H7 (cell line): ENCODE results near the gene IPO11. TPM values are rescaled to one million over a fixed set of nuclear protein-coding genes. Genes with fewer than 3 reads are reported as not detected.

Source experiments
- DNase-seq: peaks from one replicate; pipeline ENCODE4 v3.0.0; 2012
- H3K27me3 ChIP-seq: 2 replicates; pipeline ENCODE4 v1.6.0; 2011; ENCODE audit warnings: mild to moderate bottlenecking, low read length; ENCODE audit not compliant: control insufficient read depth, insufficient read depth
- H3K36me3 ChIP-seq: replicated peaks from 2 replicates; pipeline ENCODE4 v1.5.1; 2011; ENCODE audit warnings: low read length; ENCODE audit not compliant: control insufficient read depth, insufficient read depth
- H3K4me3 ChIP-seq: 2 replicates; pipeline ENCODE4 v1.5.1; 2011; ENCODE audit warnings: low read depth, mild to moderate bottlenecking, control low read depth, low read length, moderate library complexity; ENCODE audit not compliant: insufficient read depth
- total RNA-seq: library from RNA; depleted of rRNA; stranded (reverse); fragments of >200 nt; shearing (Covaris generic); gene quantifications from 2 replicates; pipeline ENCODE4 v1.2.3, GENCODE V29; 2014

IPO11 gene
- total RNA-seq, 1 experiment from 2014 or later = 32.9 TPM

GRCh38 chr5:62627121-62627520, 214.6 kb downstream of the IPO11 start:
- Histone ChIP-seq H3K36me3 (no peaks in the 10 kb centered on the region), H3K4me3 (no peak overlapping the region), H3K27me3 (no peaks in the 10 kb centered on the region)
- DNase-seq = no peak

GRCh38 chr5:62627901-62628300, 215.3 kb downstream of the IPO11 start:
- no peaks in the 10 kb centered on the region for H3K36me3 ChIP-seq
- no peaks in the 10 kb centered on the region for H3K27me3 ChIP-seq
- DNase-seq = no peak
- no peak overlapping the region for H3K4me3 ChIP-seq

- no peak for DNase-seq
- H3K4me3 ChIP-seq = no peak overlapping the region
- H3K36me3 ChIP-seq = no peaks in the 10 kb centered on the region
- no peaks in the 10 kb centered on the region for H3K27me3 ChIP-seq
These were observed 219.5 kb downstream of the IPO11 start for GRCh38 chr5:62631909-62632580.

- Histone ChIP-seq H3K4me3 (no peak overlapping the region), H3K27me3 (no peaks in the 10 kb centered on the region), H3K36me3 (no peaks in the 10 kb centered on the region)
- DNase-seq = no peak
These were observed 220.7 kb downstream of the IPO11 start for GRCh38 chr5:62633243-62633642.

GRCh38 chr5:62640446-62640845, 227.9 kb downstream of the IPO11 start:
- no peak for DNase-seq
- no peaks in the 10 kb centered on the region; the same call in 1 of the 2 replicates for H3K36me3 ChIP-seq
- no peak overlapping the region for H3K4me3 ChIP-seq

GRCh38 chr5:62642468-62642867, 229.9 kb downstream of the IPO11 start:
- Histone ChIP-seq H3K4me3 (no peak overlapping the region), H3K36me3 (no peaks in the 10 kb centered on the region; the same call in 1 of the 2 replicates), H3K27me3 (no peaks in the 10 kb centered on the region)
- DNase-seq = no peak

More at GRCh38 chr5:62640446-62640845, 227.9 kb downstream of the IPO11 start:
- no peaks in the 10 kb centered on the region for H3K27me3 ChIP-seq

GRCh38 chr5:62643556-62644451, 231.2 kb downstream of the IPO11 start:
- Histone ChIP-seq H3K4me3 (no peak overlapping the region), H3K36me3 (no peaks in the 10 kb centered on the region; the same call in 1 of the 2 replicates), H3K27me3 (no peaks in the 10 kb centered on the region)
- DNase-seq = no peak

GRCh38 chr5:62645223-62645622, 232.7 kb downstream of the IPO11 start:
- no peaks in the 10 kb centered on the region; the same call in 1 of the 2 replicates for H3K36me3 ChIP-seq
- H3K27me3 ChIP-seq = no peaks in the 10 kb centered on the region
- no peak for DNase-seq
- H3K4me3 ChIP-seq = no peak overlapping the region

GRCh38 chr5:62647241-62647640, 234.7 kb downstream of the IPO11 start:
- no peak for DNase-seq
- no peaks in the 10 kb centered on the region for H3K27me3 ChIP-seq
- H3K36me3 ChIP-seq = no peaks in the 10 kb centered on the region; the same call in 1 of the 2 replicates
- no peak overlapping the region for H3K4me3 ChIP-seq

- no peak overlapping the region for H3K4me3 ChIP-seq
- H3K36me3 ChIP-seq = no peaks in the 10 kb centered on the region; the same call in 1 of the 2 replicates
- H3K27me3 ChIP-seq = no peaks in the 10 kb centered on the region
- DNase-seq = no peak
These were observed 236.5 kb downstream of the IPO11 start for GRCh38 chr5:62649025-62649424.

- no peak overlapping the region for H3K4me3 ChIP-seq
- no peaks in the 10 kb centered on the region for H3K27me3 ChIP-seq
- no peak for DNase-seq
These were observed 237.0 kb downstream of the IPO11 start for GRCh38 chr5:62649476-62650113.

GRCh38 chr5:62650197-62650596, 237.6 kb downstream of the IPO11 start:
- no peaks in the 10 kb centered on the region for H3K36me3 ChIP-seq
- H3K27me3 ChIP-seq = no peaks in the 10 kb centered on the region
- DNase-seq = no peak
- H3K4me3 ChIP-seq = no peak overlapping the region

More at GRCh38 chr5:62649476-62650113, 237.0 kb downstream of the IPO11 start:
- H3K36me3 ChIP-seq = no peaks in the 10 kb centered on the region

GRCh38 chr5:62652225-62652624, 239.7 kb downstream of the IPO11 start:
- Histone ChIP-seq H3K27me3 (no peaks in the 10 kb centered on the region), H3K4me3 (no peak overlapping the region), H3K36me3 (no peaks in the 10 kb centered on the region)
- DNase-seq = no peak

- Histone ChIP-seq H3K36me3 (no peaks in the 10 kb centered on the region), H3K27me3 (no peaks in the 10 kb centered on the region), H3K4me3 (no peak overlapping the region)
- no peak for DNase-seq
These were observed 240.7 kb downstream of the IPO11 start for GRCh38 chr5:62653001-62653863.
